OCI-LY7 (cell line): ENCODE measurements around the gene TRIAP1. TPM values are rescaled to one million over a fixed set of nuclear protein-coding genes. Genes with fewer than 3 reads are reported as not detected.

ENCODE experiments used
- BruUV-seq: library from RNA; stranded (reverse); fragments of 400-500 nt; replicated peaks from 2 replicates; lab custom pipeline; 2021; lab: Mats Ljungman, UMichigan
- CTCF ChIA-PET: fragments of 300-600 bp; sonication (Branson Sonifier 250); formaldehyde crosslinking; loops from one replicate; lab custom pipeline; 2022; ENCODE audit warnings: antibody characterized with exemption; ENCODE audit not compliant: unreplicated experiment; lab: Charles Lee
- POLR2A ChIA-PET: fragments of 300-600 bp; sonication (Branson Sonifier 250); formaldehyde crosslinking; loops from one replicate; lab custom pipeline; 2022; ENCODE audit warnings: antibody characterized with exemption; lab: Charles Lee
- DNase-seq: peaks from one replicate; pipeline ENCODE4 v3.0.0-alpha.2; 2015; ENCODE audit warnings: low spot score
- H2AFZ ChIP-seq: fragments of 200-600 bp; sonication (generic), shearing (Covaris generic); 2 replicates; pipeline ENCODE4 v1.6.1; 2014; ENCODE audit warnings: mild to moderate bottlenecking, antibody characterized with exemption, low read length, moderate library complexity
- H3K27ac ChIP-seq: fragments of 200-600 bp; sonication (generic); 2 replicates; pipeline ENCODE4 v1.5.1; 2014; ENCODE audit warnings: mixed run types, low read depth, mild to moderate bottlenecking, moderate library complexity, low read length, inconsistent platforms; ENCODE audit not compliant: poor library complexity, severe bottlenecking
- H3K36me3 ChIP-seq: fragments of 200-600 bp; sonication (generic); 2 replicates; pipeline ENCODE4 v1.6.1; 2014; ENCODE audit warnings: mild to moderate bottlenecking, antibody characterized with exemption, low read length, moderate library complexity, mixed read lengths; ENCODE audit not compliant: insufficient read depth
- H3K4me1 ChIP-seq: fragments of 200-600 bp; sonication (generic); 2 replicates; pipeline ENCODE4 v1.5.1; 2014; ENCODE audit warnings: mild to moderate bottlenecking, low read length; ENCODE audit not compliant: insufficient read depth, poor library complexity, severe bottlenecking
- H3K4me2 ChIP-seq: fragments of 200-600 bp; sonication (generic); 2 replicates; pipeline ENCODE4 v1.6.1; 2014; ENCODE audit warnings: mild to moderate bottlenecking, low read length
- H3K4me3 ChIP-seq: fragments of 200-600 bp; sonication (generic); 2 replicates; pipeline ENCODE4 v1.5.1; 2014; ENCODE audit warnings: mild to moderate bottlenecking, low read depth, low read length; ENCODE audit not compliant: poor library complexity, severe bottlenecking
- H3K79me2 ChIP-seq: fragments of 200-600 bp; sonication (generic); 2 replicates; pipeline ENCODE4 v1.6.1; 2016; ENCODE audit warnings: low read depth, mild to moderate bottlenecking, low read length, moderate library complexity, mixed read lengths; ENCODE audit not compliant: insufficient read depth
- H3K9me2 ChIP-seq: fragments of 200-600 bp; sonication (generic); 2 replicates; pipeline ENCODE4 v1.6.1; 2016; ENCODE audit warnings: mild to moderate bottlenecking, low read length, mixed read lengths; ENCODE audit not compliant: insufficient read depth
- H3K9me3 ChIP-seq: fragments of 200-600 bp; sonication (generic); 2 replicates; pipeline ENCODE4 v1.6.1; 2014; ENCODE audit warnings: mild to moderate bottlenecking, mixed run types, low read length, mixed read lengths
- H4K20me1 ChIP-seq: fragments of 200-600 bp; sonication (generic); 2 replicates; pipeline ENCODE4 v1.6.1; 2014; ENCODE audit warnings: mild to moderate bottlenecking, antibody characterized with exemption, low read length, moderate library complexity, mixed read lengths; ENCODE audit not compliant: insufficient read depth
- EZH2phosphoT487 ChIP-seq: fragments of 200-600 bp; sonication (generic); IDR thresholded peaks from 2 replicates; pipeline ENCODE4 v1.6.1; 2018; ENCODE audit warnings: low read depth, borderline replicate concordance, mild to moderate bottlenecking, mixed run types, antibody characterized with exemption, low read length, moderate library complexity, mixed read lengths
- intact Hi-C: fragments of 100-400 bp; cut with micrococcal nuclease; formaldehyde crosslinking; loops from one replicate; pipeline ENCODE4 v1.10.0; 2022; ENCODE audit not compliant: unreplicated experiment
- total RNA-seq, 2 experiments: library from RNA; depleted of rRNA in 1 of 2; stranded (reverse); fragments of >200 nt in 1 of 2; shearing (Covaris generic) in 1 of 2; gene quantifications; 2 replicates each; pipeline ENCODE4 v1.2.3, GENCODE V29; 2014 to 2022
- TF ChIP-seq, protein P1 (sequence below): fragments of 200-600 bp; sonication (generic); conservative IDR thresholded peaks from 2 replicates; pipeline ENCODE4 v1.5.1; 2014; ENCODE audit warnings: mild to moderate bottlenecking, antibody characterized with exemption, low read length, moderate library complexity, mixed read lengths

The TRIAP1 gene
- total RNA-seq, 2 experiments from 2014 or later: 23.9 to 25.9 TPM

DNA sequence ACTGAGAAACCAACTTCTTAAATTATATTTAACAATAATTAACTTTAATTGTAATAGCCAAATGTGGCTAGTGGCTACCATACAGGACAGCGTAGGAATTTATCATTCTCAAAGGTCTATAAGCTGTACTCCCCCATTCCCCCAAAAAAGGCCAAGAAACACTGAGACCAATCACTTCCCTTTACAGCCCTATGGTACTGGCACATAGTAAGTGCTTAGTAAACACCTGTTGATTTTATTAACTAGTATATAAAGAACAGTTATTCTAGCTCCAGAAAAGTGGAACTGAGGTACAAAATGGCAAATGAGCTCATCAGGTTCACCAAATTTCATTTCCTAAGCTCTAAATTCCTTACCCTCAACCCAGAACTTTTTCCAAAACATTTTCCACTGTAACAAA lies 29.5 kb upstream of the TRIAP1 start:
- DNase-seq: no peak
- no peak for TF ChIP-seq EZH2phosphoT487
- TF ChIP-seq, protein P1, sequence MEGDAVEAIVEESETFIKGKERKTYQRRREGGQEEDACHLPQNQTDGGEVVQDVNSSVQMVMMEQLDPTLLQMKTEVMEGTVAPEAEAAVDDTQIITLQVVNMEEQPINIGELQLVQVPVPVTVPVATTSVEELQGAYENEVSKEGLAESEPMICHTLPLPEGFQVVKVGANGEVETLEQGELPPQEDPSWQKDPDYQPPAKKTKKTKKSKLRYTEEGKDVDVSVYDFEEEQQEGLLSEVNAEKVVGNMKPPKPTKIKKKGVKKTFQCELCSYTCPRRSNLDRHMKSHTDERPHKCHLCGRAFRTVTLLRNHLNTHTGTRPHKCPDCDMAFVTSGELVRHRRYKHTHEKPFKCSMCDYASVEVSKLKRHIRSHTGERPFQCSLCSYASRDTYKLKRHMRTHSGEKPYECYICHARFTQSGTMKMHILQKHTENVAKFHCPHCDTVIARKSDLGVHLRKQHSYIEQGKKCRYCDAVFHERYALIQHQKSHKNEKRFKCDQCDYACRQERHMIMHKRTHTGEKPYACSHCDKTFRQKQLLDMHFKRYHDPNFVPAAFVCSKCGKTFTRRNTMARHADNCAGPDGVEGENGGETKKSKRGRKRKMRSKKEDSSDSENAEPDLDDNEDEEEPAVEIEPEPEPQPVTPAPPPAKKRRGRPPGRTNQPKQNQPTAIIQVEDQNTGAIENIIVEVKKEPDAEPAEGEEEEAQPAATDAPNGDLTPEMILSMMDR: no peak
- Histone ChIP-seq H3K4me2 (no peak overlapping the region), H3K4me1 (peaks cover 18% of the 10 kb centered on the region), H3K4me3 (no peak overlapping the region), H3K79me2 (no peaks in the 10 kb centered on the region), H3K36me3 (no peaks in the 10 kb centered on the region), H3K9me2 (no peaks in the 10 kb centered on the region), H2AFZ (no peak overlapping the region), H3K27ac (no peak overlapping the region), H4K20me1 (no peaks in the 10 kb centered on the region), H3K9me3 (no peaks in the 10 kb centered on the region)
- no TSS peak for BruUV-seq
- ChIA-PET CTCF (interaction anchor here (0.6 kb wide), 2 partner anchors 17 to 174 kb away, joined by 3 read pairs; partner anchors contain the start of gene SIRT4), POLR2A (interaction anchor here (0.7 to 0.9 kb wide), 2 partner anchors 39 to 58 kb away, joined by 3 to 4 read pairs; no protein-coding TSS in a partner anchor)
- intact Hi-C loops: no loop called here

DNA sequence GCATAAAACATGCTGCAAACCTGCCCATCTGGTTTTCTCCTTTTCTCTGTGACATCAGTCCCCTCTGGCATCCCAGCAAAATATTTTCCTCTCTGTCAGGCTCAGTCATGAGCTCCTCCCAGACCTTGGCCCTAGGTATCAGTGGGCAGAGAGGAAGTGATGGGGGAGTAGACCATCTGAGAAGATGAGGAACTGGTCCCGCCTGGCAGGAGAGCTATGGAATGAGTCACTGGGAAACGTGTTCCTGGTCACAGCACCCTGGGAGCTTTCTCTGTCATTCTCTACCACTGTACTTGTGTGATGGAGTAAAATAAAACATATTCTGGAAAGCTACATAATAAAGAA lies 28.4 kb upstream of the TRIAP1 start:
- Histone ChIP-seq H2AFZ (no peak overlapping the region), H3K4me1 (peaks cover 28% of the 10 kb centered on the region), H3K79me2 (peaks cover 4% of the 10 kb centered on the region; the same call in 1 of the 2 replicates), H3K27ac (no peak overlapping the region), H3K9me3 (no peaks in the 10 kb centered on the region), H4K20me1 (no peaks in the 10 kb centered on the region), H3K4me3 (no peak overlapping the region), H3K4me2 (no peak overlapping the region), H3K36me3 (no peaks in the 10 kb centered on the region), H3K9me2 (no peaks in the 10 kb centered on the region)
- BruUV-seq: no TSS peak
- CTCF ChIA-PET: no interaction called here
- TF ChIP-seq EZH2phosphoT487: no peak
- TF ChIP-seq, protein P1: no peak
- no peak for DNase-seq
- intact Hi-C loops: no loop called here
- POLR2A ChIA-PET: no interaction called here

DNA sequence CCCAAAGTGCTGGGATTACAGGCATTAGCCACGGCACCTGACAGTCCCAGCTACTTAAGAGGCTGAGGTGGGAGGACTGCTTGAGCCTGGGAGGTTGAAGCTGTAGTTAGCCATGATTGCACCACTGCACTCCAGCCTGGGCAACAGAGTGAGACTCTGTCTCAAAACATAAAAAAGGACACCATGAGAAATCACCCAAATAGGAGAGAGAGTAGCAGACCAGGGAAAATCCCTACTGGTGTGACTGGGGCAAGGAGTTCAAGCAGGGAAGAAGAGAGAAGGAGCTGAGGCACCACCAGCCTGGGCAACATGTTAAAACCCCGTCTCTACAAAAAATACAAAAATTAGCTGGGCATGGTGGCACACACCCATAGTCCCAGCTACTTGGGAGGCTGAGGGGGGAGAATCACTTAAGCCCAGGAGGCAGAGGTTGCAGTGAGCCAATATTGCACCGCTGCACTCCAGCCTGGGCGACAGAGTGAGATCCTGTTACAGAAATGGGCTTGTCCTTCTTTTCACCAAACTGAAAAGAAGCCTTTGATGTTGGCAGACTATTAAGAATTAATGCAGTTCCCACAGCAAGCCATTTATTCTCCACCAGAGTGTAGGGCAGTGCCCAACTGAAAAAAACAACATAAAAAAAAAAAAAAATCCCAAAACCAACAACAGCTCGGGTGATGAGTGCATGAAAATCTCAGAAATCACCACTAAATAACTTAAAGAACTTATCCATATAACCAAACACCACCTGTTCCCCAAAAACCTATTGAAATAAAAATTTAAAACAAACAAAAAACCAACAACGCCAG lies 27.8 kb upstream of the TRIAP1 start:
- Histone ChIP-seq H3K9me2 (no peaks in the 10 kb centered on the region), H3K9me3 (no peaks in the 10 kb centered on the region), H3K79me2 (peaks cover 5% of the 10 kb centered on the region; the same call in 1 of the 2 replicates), H4K20me1 (no peaks in the 10 kb centered on the region), H3K4me1 (peaks cover 28% of the 10 kb centered on the region), H3K36me3 (no peaks in the 10 kb centered on the region), H3K27ac (no peak overlapping the region), H3K4me2 (no peak overlapping the region), H3K4me3 (no peak overlapping the region), H2AFZ (no peak overlapping the region)
- no TSS peak for BruUV-seq
- DNase-seq: no peak
- ChIA-PET CTCF (no interaction called here), POLR2A (no interaction called here)
- intact Hi-C loops: no loop called here
- TF ChIP-seq, protein P1: no peak
- TF ChIP-seq EZH2phosphoT487: no peak
